K562 (cell line): Measurements from ENCODE around the gene PLCB3. TPM values are rescaled to one million over a fixed set of nuclear protein-coding genes. Genes with fewer than 3 reads are reported as not detected.

Experiments
- ATAC-seq: fragments of 200-7000 bp; cut with Tn5 transposase; 3 replicates; pipeline ENCODE4 v1.9.1; 2020; ENCODE audit warnings: moderate library complexity
- BruUV-seq: library from RNA; stranded (reverse); fragments of 400-500 nt; replicated peaks from 2 replicates; lab custom pipeline; 2021; lab: Mats Ljungman, UMichigan
- CTCF ChIA-PET: fragments of 300-600 bp; formaldehyde crosslinking; extraction: SDS; loops from one replicate; lab custom pipeline; 2021; ENCODE audit warnings: low intra/inter-chr PET ratio; lab: Yijun Ruan, JAX
- POLR2A ChIA-PET: fragments of 300-600, 350-650 bp; sonication (Branson Sonifier 250); formaldehyde crosslinking; extraction: SDS; loops from one replicate; lab custom pipeline; 2021; ENCODE audit warnings: antibody characterized with exemption, inconsistent platforms; lab: Yijun Ruan, JAX
- DNase-seq, 4 experiments: peaks; one replicate each; pipeline versions ENCODE4 v3.0.0 to v3.0.0-alpha.2; 2011 to 2018; ENCODE audit warnings: low spot score in 3 of 4, mixed read lengths in 3 of 4; ENCODE audit errors: extremely low read depth in 1 of 4
- FAIRE-seq: peaks from 2 replicates; lab custom pipeline; 2011; peaks lifted over from hg19 to GRCh38; lab: Jason Lieb, UNC
- H2AFZ ChIP-seq: 2 replicates; pipeline ENCODE4 v1.6.0; 2011; ENCODE audit warnings: low read depth, low read length, control low read depth, inconsistent platforms
- H3K27ac ChIP-seq: fragments of 200-600 bp; 3 replicates; pipeline ENCODE4 v1.8.0; 2011; ENCODE audit warnings: low read depth, mild to moderate bottlenecking, control low read depth, inconsistent platforms, low read length, moderate library complexity, mixed read lengths; ENCODE audit errors: extremely low read depth
- H3K27me3 ChIP-seq, 2 experiments: fragments of 300-600 bp in 1 of 2; 2 replicates in 1 of 2; 3 replicates in 1 of 2; pipeline versions ENCODE4 v1.6.0 to v1.8.0; 2011; ENCODE audit warnings: inconsistent platforms in 2 of 2, low read length in 2 of 2, mild to moderate bottlenecking in 1 of 2, mixed read lengths in 1 of 2, moderate library complexity in 1 of 2; ENCODE audit not compliant: control insufficient read depth in 2 of 2, insufficient read depth in 2 of 2
- H3K36me3 ChIP-seq: fragments of 300-600 bp; 3 replicates; pipeline ENCODE4 v1.8.0; 2011; ENCODE audit warnings: mild to moderate bottlenecking, low read length, inconsistent platforms; ENCODE audit not compliant: control insufficient read depth, insufficient read depth
- H3K4me1 ChIP-seq, 2 experiments: fragments of 200-600 bp in 1 of 2; replicated peaks in 1 of 2; 2 replicates in 1 of 2; 3 replicates in 1 of 2; pipeline versions ENCODE4 v1.5.1 to v1.8.0; 2011; ENCODE audit warnings: inconsistent platforms in 2 of 2, low read length in 2 of 2, mild to moderate bottlenecking in 1 of 2, mixed read lengths in 1 of 2, moderate library complexity in 1 of 2; ENCODE audit not compliant: control insufficient read depth in 2 of 2, insufficient read depth in 2 of 2
- H3K4me2 ChIP-seq: 2 replicates; pipeline ENCODE4 v1.6.1; 2011; ENCODE audit warnings: low read length, control low read depth, inconsistent platforms, mixed read lengths; ENCODE audit not compliant: insufficient read depth
- H3K4me3 ChIP-seq: fragments of 200-600 bp; sonication (generic), shearing (Covaris generic); 2 replicates; pipeline ENCODE4 v1.5.1; 2016; ENCODE audit warnings: control low read depth, inconsistent platforms
- H3K79me2 ChIP-seq: fragments of 200-600 bp; 3 replicates; pipeline ENCODE4 v1.8.0; 2011; ENCODE audit warnings: low read length, inconsistent platforms; ENCODE audit not compliant: control insufficient read depth, insufficient read depth
- H3K9ac ChIP-seq, 2 experiments: 2 replicates each; pipeline versions ENCODE4 v1.6.0 to v1.6.1; 2011; ENCODE audit warnings: low read depth in 2 of 2, low read length in 2 of 2, control low read depth in 1 of 2, inconsistent platforms in 1 of 2, mild to moderate bottlenecking in 1 of 2, mixed read lengths in 1 of 2; ENCODE audit not compliant: insufficient read depth in 1 of 2
- H3K9me1 ChIP-seq: one replicate; pipeline ENCODE4 v1.6.0; 2011; ENCODE audit warnings: inconsistent platforms, mild to moderate bottlenecking, low read length, moderate library complexity; ENCODE audit not compliant: control insufficient read depth, insufficient read depth
- H3K9me3 ChIP-seq: replicated peaks from 2 replicates; pipeline ENCODE4 v1.5.1; 2011; ENCODE audit warnings: low read depth, low read length, inconsistent platforms; ENCODE audit not compliant: control insufficient read depth, insufficient read depth
- H4K20me1 ChIP-seq: replicated peaks from 2 replicates; pipeline ENCODE4 v1.6.1; 2011; ENCODE audit warnings: low read length, inconsistent platforms, mixed read lengths; ENCODE audit not compliant: control insufficient read depth, insufficient read depth
- ARID3A ChIP-seq: IDR thresholded peaks from 2 replicates; pipeline ENCODE4 v1.6.1; 2012; ENCODE audit warnings: low read depth, low read length, improper control_type of control experiment, borderline replicate concordance
- CREM ChIP-seq: IDR thresholded peaks from 2 replicates; pipeline ENCODE4 v1.6.1; 2014; ENCODE audit warnings: antibody characterized with exemption, low read depth
- E2F3 ChIP-seq: fragments of 250-450 bp; sonication (Bioruptor Pico); IDR thresholded peaks from 2 replicates; pipeline ENCODE4 v1.4.0; 2020; ENCODE audit warnings: mild to moderate bottlenecking
- KDM4B ChIP-seq, 2 experiments: fragments of 450-650 bp in 1 of 2; sonication (generic) in 1 of 2; IDR thresholded peaks; 2 replicates each; pipeline ENCODE4 v1.6.1; 2016 to 2017; ENCODE audit warnings: borderline replicate concordance in 2 of 2, antibody characterized with exemption in 1 of 2, low read depth in 1 of 2, mild to moderate bottlenecking in 1 of 2
- NCOR1 ChIP-seq: fragments of 450-650 bp; IDR thresholded peaks from 2 replicates; pipeline ENCODE4 v1.6.1; 2016; ENCODE audit warnings: mild to moderate bottlenecking, moderate library complexity
- PHTF2 ChIP-seq: fragments of 250-450 bp; sonication (Bioruptor Pico); IDR thresholded peaks from 2 replicates; pipeline ENCODE4 v1.5.0; 2021; ENCODE audit warnings: mild to moderate bottlenecking
- POLR2H ChIP-seq: IDR thresholded peaks from 2 replicates; pipeline ENCODE4 v1.6.1; 2016; ENCODE audit warnings: missing genetic modification characterization, low read depth, mild to moderate bottlenecking, control low read depth, missing compliant biosample characterization, moderate library complexity
- PRMT5 ChIP-seq: sonication (generic); formaldehyde crosslinking; IDR thresholded peaks from 2 replicates; pipeline ENCODE4 v1.5.0; 2020; ENCODE audit warnings: missing genetic modification reagents
- RAD51 ChIP-seq: fragments of 450-650 bp; IDR thresholded peaks from 2 replicates; pipeline ENCODE4 v1.7.1; 2016; ENCODE audit warnings: low read depth, mild to moderate bottlenecking, borderline replicate concordance
- SMAD2 ChIP-seq: fragments of 150-350 bp; IDR thresholded peaks from 2 replicates; pipeline ENCODE4 v1.6.1; 2014; ENCODE audit warnings: low read depth, mild to moderate bottlenecking, low read length
- TAF15 ChIP-seq: fragments of 200-400 bp; formaldehyde crosslinking; IDR thresholded peaks from 2 replicates; pipeline ENCODE4 v1.6.1; 2017; ENCODE audit warnings: mild to moderate bottlenecking, low read depth, low read length, moderate library complexity
- TCF7L2 ChIP-seq: fragments of 150-350 bp; IDR thresholded peaks from 2 replicates; pipeline ENCODE4 v1.6.1; 2016; ENCODE audit warnings: low read depth, mild to moderate bottlenecking, low read length, moderate library complexity
- ZBTB49 ChIP-seq: sonication (generic); formaldehyde crosslinking; IDR thresholded peaks from 2 replicates; pipeline ENCODE4 v1.8.0; 2022; ENCODE audit warnings: missing genetic modification reagents, mild to moderate bottlenecking, borderline replicate concordance
- ZNF384 ChIP-seq: IDR thresholded peaks from 2 replicates; pipeline ENCODE4 v1.6.1; 2012; ENCODE audit warnings: low read depth, low read length, improper control_type of control experiment
- WGBS: fragments of 100-300 bp; shearing (Covaris generic); methylation state at CpG from one replicate; pipeline ENCODE4 v1.1.6; 2016; ENCODE audit warnings: low coverage, mixed read lengths; ENCODE audit not compliant: insufficient coverage; ENCODE audit errors: missing lambda C conversion rate; 5-methylcytosine and 5-hydroxymethylcytosine counted together
- in situ Hi-C: fragments of 300-500 bp; cut with MboI; formaldehyde crosslinking; loops from 4 replicates; pipeline ENCODE4 v1.15.0; 2018; ENCODE audit warnings: inconsistent platforms, mixed read lengths
- intact Hi-C: fragments of 100-400 bp; cut with micrococcal nuclease; formaldehyde crosslinking; loops from 2 replicates; pipeline ENCODE4 v1.14.2; 2022
- polyA plus RNA-seq, 8 experiments: library from polyadenylated mRNA; depleted of rRNA in 4 of 8; stranded (reverse) in 5 of 8; unstranded in 3 of 8; fragments of >200 nt; fragmentation: Nextera tagmentation in 2 of 8; fragmentation: Illumina TruSeq in 1 of 8; extraction: Ambion mirVana in 2 of 8; extraction: Trizol in 1 of 8; gene quantifications; 2 replicates each; pipeline versions ENCODE4 v1.2.1 to v1.2.3, GENCODE V29; 2011 to 2014; ENCODE audit warnings: inconsistent platforms in 1 of 8, missing spikeins in 1 of 8
- total RNA-seq, 7 experiments: library from RNA; depleted of rRNA in 6 of 7; stranded (reverse); fragments of >200 nt in 6 of 7; fragmentation: Illumina TruSeq in 2 of 7; extraction: Trizol in 2 of 7; gene quantifications; 2 replicates each; pipeline versions ENCODE4 v1.2.1 to v1.2.3, GENCODE V29; 2011 to 2021; ENCODE audit warnings: low replicate concordance in 1 of 7

The PLCB3 gene
- total and polyA plus RNA-seq, 9 of the 15 experiments (the other 6 are each of a cell fraction or from before 2014, with no cell fraction given), result 0.31 to 44.8 (median 14.6) TPM

GRCh38 chr11:64206457-64207255 lies 44.7 kb upstream of the PLCB3 start, which contains the start of gene FERMT3 (continued):
- TF ChIP-seq TAF15, result 0 out of 2 replicates have a peak, but pooled peaks have one; percentile 33
- no peak; the same call in none of the 2 replicates for TF ChIP-seq POLR2H (tag)
- 0 out of 2 replicates have a peak, but pooled peaks have one; percentile 24 for TF ChIP-seq NCOR1
- peak; percentile 50 for TF ChIP-seq E2F3 (CRISPR knock-in tag)
- TF ChIP-seq SMAD2, result no peak
- TF ChIP-seq CREM, result 0 out of 2 replicates have a peak, but pooled peaks have one; percentile 17

- Histone ChIP-seq H3K79me2 (peaks cover 47% of the 10 kb centered on the region), H2AFZ (peak overlapping the region; percentile 76), H3K4me3 (peak overlapping the region; percentile 77), H3K36me3 (peaks cover 91% of the 10 kb centered on the region), H3K27me3 (no peaks in the 10 kb centered on the region), H3K4me2 (peak overlapping the region; percentile 97), H3K9me1 (peaks cover 8% of the 10 kb centered on the region), H3K9ac (peak overlapping the region; percentile 99 to 100), H4K20me1 (no peaks in the 10 kb centered on the region; the same call in 1 of the 2 replicates), H3K9me3 (no peaks in the 10 kb centered on the region), H3K27ac (peak overlapping the region; percentile 100), H3K4me1 (peaks cover 36 to 70% of the 10 kb centered on the region in 2 experiments)
- peak; percentile 99 for FAIRE-seq
- WGBS, result under 1% methylated on average over 29 of the region's 30 CpGs
- ChIA-PET POLR2A (interaction anchor here (0.6 to 8.2 kb wide), 26 partner anchors 11 to 426 kb away, joined by 3 to 77 read pairs (median 6); partner anchors contain the start of genes BAD, CATSPERZ, COX8A and ESRRA), CTCF (interaction anchor here (2.6 kb wide), 1 partner anchor 94 kb away, joined by 9 read pairs; no protein-coding TSS in a partner anchor)
- peak; percentile 89 to 95 (median 89) for DNase-seq
- peak; percentile 76 for ATAC-seq
- in situ Hi-C loops, result no loop called here
- intact Hi-C loops, result loop anchor here (2.0 to 5.0 kb wide), 3 partner anchors 23 to 150 kb away; partner anchors contain the start of genes DNAJC4, PPP1R14B and RPS6KA4
- TSS peak; percentile 88 for BruUV-seq
- TF ChIP-seq ZBTB49 (CRISPR knock-in tag), result no peak
- TF ChIP-seq PHTF2 (CRISPR knock-in tag), result no peak
- peak; percentile 27; the same call in 1 of the 2 replicates for TF ChIP-seq RAD51
- TF ChIP-seq TCF7L2, result no peak
- no peak for TF ChIP-seq PRMT5 (CRISPR knock-in tag)
- no peak for TF ChIP-seq ARID3A
- TF ChIP-seq KDM4B (IDR thresholded peaks at IDR 0.05; ENCODE audit: borderline replicate concordance in 2 of 2, low read depth in 1 of 2), result peak in 1 of 2 experiments; percentile 77; a peak in 1 of 4 replicates
- no peak for TF ChIP-seq ZNF384
Measured at GRCh38 chr11:64207256-64208085, 43.9 kb upstream of the PLCB3 start.
